HL-60 (cell line): ENCODE results near the gene ATP8A1.

ENCODE experiments used
- DNase-seq, 2 experiments: peaks; one replicate each; pipeline ENCODE4 v3.0.0-alpha.2; 2010 to 2020; ENCODE audit warnings: low read depth in 1 of 2, low spot score in 1 of 2
- H3K27ac ChIP-seq: fragments of 250-450 bp; sonication (Bioruptor Pico); replicated peaks from 2 replicates; pipeline ENCODE4 v1.5.1; 2020; ENCODE audit warnings: mild to moderate bottlenecking, moderate library complexity
- H3K27me3 ChIP-seq: fragments of 250-450 bp; sonication (Bioruptor Pico); 2 replicates; pipeline ENCODE4 v1.5.1; 2021; ENCODE audit warnings: mild to moderate bottlenecking, moderate library complexity; ENCODE audit not compliant: insufficient read depth, poor library complexity, severe bottlenecking
- H3K4me3 ChIP-seq: replicated peaks from 2 replicates; pipeline ENCODE4 v1.5.1; 2011; ENCODE audit warnings: mild to moderate bottlenecking, control low read depth, low read length; ENCODE audit not compliant: insufficient read depth
- CTCF ChIP-seq: IDR thresholded peaks from one replicate; pipeline ENCODE4 v1.5.1; 2011; ENCODE audit warnings: low read length, control low read depth, inconsistent platforms; ENCODE audit not compliant: insufficient read depth
- GABPA ChIP-seq: IDR thresholded peaks from 2 replicates; pipeline ENCODE4 v1.6.1; 2012; ENCODE audit warnings: low read depth
- POLR2AphosphoS5 ChIP-seq: IDR thresholded peaks from 2 replicates; pipeline ENCODE4 v1.6.1; 2012; ENCODE audit warnings: low read depth
- REST ChIP-seq: IDR thresholded peaks from 2 replicates; pipeline ENCODE4 v1.6.1; 2012; ENCODE audit warnings: low read depth; ENCODE audit not compliant: insufficient replicate concordance
- SPI1 ChIP-seq: IDR thresholded peaks from 2 replicates; pipeline ENCODE4 v1.6.1; 2012; ENCODE audit warnings: low read depth, mild to moderate bottlenecking, borderline replicate concordance

Gene ATP8A1

GRCh38 chr4:42412251-42412650 lies 244.7 kb downstream of the ATP8A1 start:
- H3K4me3 ChIP-seq = no peak overlapping the region
- no peak overlapping the region for H3K27ac ChIP-seq
- TF ChIP-seq SPI1 = no peak
- TF ChIP-seq CTCF = no peak
- TF ChIP-seq GABPA = no peak
- no peak for TF ChIP-seq REST
- peaks cover 3% of the 10 kb centered on the region for H3K27me3 ChIP-seq
- DNase-seq = no peak

GRCh38 chr4:42411803-42412202 lies 245.1 kb downstream of the ATP8A1 start:
- H3K4me3 ChIP-seq = no peak overlapping the region
- no peak for TF ChIP-seq REST
- TF ChIP-seq SPI1 = no peak
- TF ChIP-seq POLR2AphosphoS5 = no peak
- no peak for TF ChIP-seq CTCF
- TF ChIP-seq GABPA = no peak
- H3K27ac ChIP-seq = no peak overlapping the region
- H3K27me3 ChIP-seq = peaks cover 3% of the 10 kb centered on the region
- DNase-seq = no peak

GRCh38 chr4:42410446-42410845 lies 246.5 kb downstream of the ATP8A1 start:
- H3K27me3 ChIP-seq = peaks cover 3% of the 10 kb centered on the region
- H3K27ac ChIP-seq = no peak overlapping the region
- no peak overlapping the region for H3K4me3 ChIP-seq
- DNase-seq = no peak
- no peak for TF ChIP-seq SPI1
- no peak for TF ChIP-seq POLR2AphosphoS5
- no peak for TF ChIP-seq GABPA
- no peak for TF ChIP-seq REST
- TF ChIP-seq CTCF = no peak
